ENCODE results near the gene CHMP4B. TPM values are rescaled to one million over a fixed set of nuclear protein-coding genes. Genes with fewer than 3 reads are reported as not detected.

Gene CHMP4B
- total RNA-seq, 1 donor from 2014 or later = 42.8 TPM

DNA sequence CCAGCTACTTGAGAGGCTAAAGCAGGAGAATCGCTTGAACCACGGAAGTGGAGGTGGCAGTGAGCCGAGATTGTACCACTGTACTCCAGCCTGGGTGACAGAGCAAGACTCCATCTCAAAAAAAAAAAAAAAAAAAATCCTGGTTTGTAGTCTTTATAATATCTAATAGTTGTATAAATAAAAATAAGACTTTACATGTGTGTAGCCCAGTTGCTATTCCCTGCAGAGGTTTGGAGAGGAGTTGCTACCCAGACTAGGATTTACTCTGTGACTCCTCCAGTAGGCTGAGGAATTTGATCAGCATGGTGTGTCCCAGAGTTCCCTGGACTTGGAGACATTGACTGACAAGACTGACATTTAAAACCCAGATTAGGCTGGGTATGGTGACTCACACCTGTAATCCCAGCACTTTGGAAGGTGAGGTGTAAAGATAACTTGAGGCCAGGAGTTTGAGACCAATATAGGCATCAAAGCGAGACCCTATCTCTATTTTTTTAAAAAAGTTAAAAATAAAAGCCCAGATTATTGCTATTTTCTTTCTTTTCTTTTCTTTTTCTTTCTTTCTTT is 10.2 kb downstream of the CHMP4B start:
- intact Hi-C loops (cut with DNase I) = no loop called here
- TF ChIP-seq, protein P1, sequence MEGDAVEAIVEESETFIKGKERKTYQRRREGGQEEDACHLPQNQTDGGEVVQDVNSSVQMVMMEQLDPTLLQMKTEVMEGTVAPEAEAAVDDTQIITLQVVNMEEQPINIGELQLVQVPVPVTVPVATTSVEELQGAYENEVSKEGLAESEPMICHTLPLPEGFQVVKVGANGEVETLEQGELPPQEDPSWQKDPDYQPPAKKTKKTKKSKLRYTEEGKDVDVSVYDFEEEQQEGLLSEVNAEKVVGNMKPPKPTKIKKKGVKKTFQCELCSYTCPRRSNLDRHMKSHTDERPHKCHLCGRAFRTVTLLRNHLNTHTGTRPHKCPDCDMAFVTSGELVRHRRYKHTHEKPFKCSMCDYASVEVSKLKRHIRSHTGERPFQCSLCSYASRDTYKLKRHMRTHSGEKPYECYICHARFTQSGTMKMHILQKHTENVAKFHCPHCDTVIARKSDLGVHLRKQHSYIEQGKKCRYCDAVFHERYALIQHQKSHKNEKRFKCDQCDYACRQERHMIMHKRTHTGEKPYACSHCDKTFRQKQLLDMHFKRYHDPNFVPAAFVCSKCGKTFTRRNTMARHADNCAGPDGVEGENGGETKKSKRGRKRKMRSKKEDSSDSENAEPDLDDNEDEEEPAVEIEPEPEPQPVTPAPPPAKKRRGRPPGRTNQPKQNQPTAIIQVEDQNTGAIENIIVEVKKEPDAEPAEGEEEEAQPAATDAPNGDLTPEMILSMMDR (IDR thresholded peaks at IDR 0.05) = no peak
- H3K36me3 ChIP-seq = peaks cover 0 to 4% of the 10 kb centered on the region in 2 donors
- H3K4me1 ChIP-seq = peaks cover 6 to 24% of the 10 kb centered on the region in 2 donors
- no peak overlapping the region for H3K27ac ChIP-seq
- no peak for DNase-seq (ENCODE audit: low spot score in 2 of 2)
- no peaks in the 10 kb centered on the region for H3K9me3 ChIP-seq
- no peak overlapping the region for H3K4me3 ChIP-seq
- H3K27me3 ChIP-seq = no peaks in the 10 kb centered on the region

DNA sequence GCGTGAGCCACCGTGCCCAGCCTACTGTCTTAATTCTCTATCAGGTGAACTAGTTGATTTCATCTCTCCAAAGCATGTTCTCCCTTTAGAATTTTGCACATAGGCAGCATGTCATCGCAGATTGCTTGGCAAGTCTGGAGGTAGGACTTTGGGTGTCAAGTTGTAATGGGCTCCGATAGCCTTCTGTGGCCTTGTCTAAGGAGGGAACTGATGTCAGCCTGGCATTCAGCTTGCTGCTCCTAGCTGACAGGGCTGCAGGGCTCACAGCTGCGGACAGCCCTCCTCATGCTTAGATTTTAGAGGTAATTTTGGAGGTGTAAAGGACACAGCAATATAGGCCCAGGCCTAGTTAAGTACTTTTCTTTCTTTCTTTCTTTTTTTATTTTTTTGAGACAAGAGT is 11.3 kb downstream of the CHMP4B start:
- H3K27me3 ChIP-seq = no peaks in the 10 kb centered on the region
- peaks cover 4 to 26% of the 10 kb centered on the region in 2 donors for H3K4me1 ChIP-seq
- TF ChIP-seq, protein P1 (IDR thresholded peaks at IDR 0.05) = no peak
- H3K36me3 ChIP-seq = peaks cover 0 to 4% of the 10 kb centered on the region in 2 donors
- no peak overlapping the region for H3K4me3 ChIP-seq
- intact Hi-C loops (cut with DNase I) = no loop called here
- no peaks in the 10 kb centered on the region for H3K9me3 ChIP-seq
- no peak overlapping the region for H3K27ac ChIP-seq
- DNase-seq (ENCODE audit: low spot score in 2 of 2) = no peak

DNA sequence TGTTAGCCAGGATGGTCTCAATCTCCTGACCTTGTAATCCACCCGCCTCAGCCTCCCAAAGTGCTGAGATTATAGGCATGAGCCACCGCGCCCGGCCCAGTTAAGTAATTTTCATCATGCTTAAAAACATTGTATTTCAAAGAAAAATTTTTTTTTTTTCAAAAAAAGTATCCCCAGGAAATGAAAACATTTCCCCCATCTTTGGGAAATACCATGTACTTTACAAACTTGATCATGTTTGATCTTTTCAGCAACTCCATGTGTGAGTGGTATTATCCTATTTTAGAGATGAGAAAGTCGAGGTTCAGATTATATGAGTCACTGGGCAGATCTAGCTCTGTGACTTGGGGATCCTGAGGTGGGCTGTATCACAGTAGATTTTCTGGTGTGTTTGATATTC is 11.8 kb downstream of the CHMP4B start:
- no peak for DNase-seq (ENCODE audit: low spot score in 2 of 2)
- TF ChIP-seq, protein P1 (IDR thresholded peaks at IDR 0.05) = no peak
- peaks cover 0 to 28% of the 10 kb centered on the region in 2 donors for H3K4me1 ChIP-seq
- H3K27me3 ChIP-seq = no peaks in the 10 kb centered on the region
- H3K9me3 ChIP-seq = no peaks in the 10 kb centered on the region
- H3K4me3 ChIP-seq = no peak overlapping the region
- intact Hi-C loops (cut with DNase I) = no loop called here
- peaks cover 0 to 4% of the 10 kb centered on the region in 2 donors for H3K36me3 ChIP-seq
- no peak overlapping the region for H3K27ac ChIP-seq

DNA sequence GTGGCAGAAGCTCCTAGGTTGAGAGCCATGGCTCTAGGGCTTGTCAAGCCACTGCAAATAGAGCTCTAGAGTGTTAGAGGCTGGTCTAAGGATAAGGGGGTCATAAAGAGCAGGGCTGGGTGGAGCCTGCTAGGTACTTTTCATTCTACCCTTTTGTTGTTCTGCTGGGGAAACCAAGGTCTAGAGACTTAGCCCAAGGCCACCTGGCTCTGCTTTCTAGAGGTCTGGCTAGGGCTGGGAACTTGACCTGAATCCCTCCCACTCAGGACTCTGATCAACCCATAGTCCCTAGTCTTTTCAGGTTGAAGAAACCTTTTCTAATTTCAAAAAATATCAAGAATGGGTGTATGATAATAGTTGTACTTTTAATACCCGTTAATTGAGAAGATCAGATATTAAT is 13.7 kb downstream of the CHMP4B start:
- Histone ChIP-seq H3K36me3 (peaks cover 0 to 4% of the 10 kb centered on the region in 2 donors), H3K27me3 (no peaks in the 10 kb centered on the region), H3K4me1 (peaks cover 3 to 43% of the 10 kb centered on the region in 2 donors), H3K27ac (no peak overlapping the region), H3K4me3 (no peak overlapping the region), H3K9me3 (no peaks in the 10 kb centered on the region)
- intact Hi-C loops (cut with DNase I) = no loop called here
- TF ChIP-seq, protein P1 (IDR thresholded peaks at IDR 0.05) = no peak
- no peak for DNase-seq (ENCODE audit: low spot score in 2 of 2)

DNA sequence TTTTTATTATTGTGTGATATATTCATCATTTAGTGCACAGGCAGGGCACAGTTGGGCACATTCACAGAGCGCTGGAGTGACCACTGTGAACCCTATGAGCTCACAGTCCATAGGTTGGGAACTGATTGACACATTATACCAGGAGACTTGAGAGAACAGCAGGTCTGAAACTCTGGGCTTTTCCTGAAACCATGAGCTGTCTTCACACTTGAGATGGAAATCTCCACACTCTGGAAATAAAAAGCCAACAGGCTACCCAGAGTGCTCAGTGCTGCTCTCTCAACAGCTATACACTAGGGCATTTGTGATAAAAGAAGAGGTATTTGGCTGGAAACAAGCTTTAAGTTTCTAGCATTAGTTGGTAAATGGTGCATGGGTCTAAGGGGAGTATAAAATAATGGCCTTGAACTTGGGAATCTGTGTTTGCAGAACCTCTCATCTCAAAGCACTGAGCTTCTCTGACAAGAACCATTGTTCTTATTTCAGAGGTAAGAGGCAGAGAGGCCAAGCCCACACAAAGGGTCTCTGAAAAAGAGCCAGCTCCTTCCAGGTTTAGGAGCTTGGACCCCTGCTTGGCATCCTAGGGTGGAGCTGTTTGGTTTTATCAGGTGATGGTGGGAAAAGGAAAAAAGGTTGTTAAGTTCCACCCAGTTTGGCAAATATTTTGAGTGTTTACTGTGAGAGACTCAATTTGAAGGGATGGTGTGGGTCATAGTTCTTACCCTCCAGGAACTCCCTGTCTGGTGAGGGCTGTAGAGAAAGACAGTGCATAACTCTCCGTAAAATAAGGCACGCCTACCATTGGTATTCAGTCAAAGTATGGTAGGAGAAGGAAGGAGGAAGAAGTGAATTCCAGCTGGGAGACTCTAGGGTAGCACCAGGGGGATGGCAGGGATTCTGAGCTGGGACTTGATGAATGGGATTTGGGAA is 14.5 kb downstream of the CHMP4B start:
- Histone ChIP-seq H3K27ac (peak overlapping the region; percentile 63 to 65), H3K4me1 (peaks cover 3 to 51% of the 10 kb centered on the region in 2 donors)
- no peak for DNase-seq (ENCODE audit: low spot score in 2 of 2)

More for the DNA sequence above, 14.5 kb downstream of the CHMP4B start:
- intact Hi-C loops (cut with DNase I) = no loop called here
- no peaks in the 10 kb centered on the region for H3K27me3 ChIP-seq
- peaks cover 0 to 4% of the 10 kb centered on the region in 2 donors for H3K36me3 ChIP-seq
- H3K4me3 ChIP-seq = no peak overlapping the region
- TF ChIP-seq, protein P1 (IDR thresholded peaks at IDR 0.05) = no peak
- H3K9me3 ChIP-seq = no peaks in the 10 kb centered on the region

All from ascending aorta (tissue), 2 donors.